PFSK-1 (cell line): ENCODE results near the gene SLC12A3.

ENCODE experiments used
- FOXP2 ChIP-seq: optimal IDR thresholded peaks from 2 replicates; pipeline ENCODE3; 2011; ENCODE audit warnings: borderline replicate concordance, control low read depth, inconsistent platforms; ENCODE audit not compliant: insufficient read depth; ENCODE audit errors: extremely low read length, extremely low read depth
- POLR2AphosphoS5 ChIP-seq: IDR thresholded peaks from 2 replicates; pipeline ENCODE4 v1.6.1; 2012; ENCODE audit warnings: low read depth, mild to moderate bottlenecking, control low read depth, low read length, moderate library complexity
- REST ChIP-seq, 2 experiments: IDR thresholded peaks; 2 replicates each; pipeline versions ENCODE4 v1.6.1 to v1.8.0; 2011 to 2012; ENCODE audit warnings: low read depth in 2 of 2, low read length in 2 of 2, control low read depth in 1 of 2, inconsistent platforms in 1 of 2, mild to moderate bottlenecking in 1 of 2, moderate library complexity in 1 of 2; ENCODE audit not compliant: insufficient read depth in 1 of 2
- SIN3A ChIP-seq: IDR thresholded peaks from 2 replicates; pipeline ENCODE4 v1.6.1; 2012; ENCODE audit warnings: mild to moderate bottlenecking, low read length, moderate library complexity, borderline replicate concordance; ENCODE audit not compliant: insufficient read depth
- TAF1 ChIP-seq: IDR thresholded peaks from 2 replicates; pipeline ENCODE4 v1.6.1; 2012; ENCODE audit warnings: low read length, control low read depth, borderline replicate concordance; ENCODE audit not compliant: insufficient read depth

Gene SLC12A3

GRCh38 chr16:56880685-56881084, 15.7 kb downstream of the SLC12A3 start:
- TF ChIP-seq SIN3A (no peak), POLR2AphosphoS5 (no peak), TAF1 (no peak), FOXP2 (no peak), REST (IDR thresholded peaks at IDR 0.05; ENCODE audit: insufficient read depth in 1 of 2, low read depth in 2 of 2, low read length in 2 of 2) (no peak)

- TF ChIP-seq SIN3A (no peak), FOXP2 (no peak), REST (IDR thresholded peaks at IDR 0.05; ENCODE audit: insufficient read depth in 1 of 2, low read depth in 2 of 2, low read length in 2 of 2) (no peak), TAF1 (no peak), POLR2AphosphoS5 (no peak)
Measured at GRCh38 chr16:56882077-56882800, 17.2 kb downstream of the SLC12A3 start.

- TF ChIP-seq REST (IDR thresholded peaks at IDR 0.05; ENCODE audit: insufficient read depth in 1 of 2, low read depth in 2 of 2, low read length in 2 of 2) (no peak), TAF1 (no peak), POLR2AphosphoS5 (no peak), SIN3A (no peak), FOXP2 (no peak)
Measured at GRCh38 chr16:56883586-56883985, 18.6 kb downstream of the SLC12A3 start.

GRCh38 chr16:56884026-56884582, 19.1 kb downstream of the SLC12A3 start:
- TF ChIP-seq TAF1: no peak

GRCh38 chr16:56885446-56886162, 20.6 kb downstream of the SLC12A3 start:
- TF ChIP-seq FOXP2 (no peak), TAF1 (no peak), POLR2AphosphoS5 (no peak), SIN3A (no peak), REST (IDR thresholded peaks at IDR 0.05; ENCODE audit: insufficient read depth in 1 of 2, low read depth in 2 of 2, low read length in 2 of 2) (no peak)
